HG03439 (cell line): Measurements from ENCODE around the gene CD72.

Source experiments
- ATAC-seq: cut with Tn5 transposase; IDR thresholded peaks from one replicate; pipeline ENCODE4 v1.9.1; 2021; ENCODE audit warnings: mild to moderate bottlenecking, moderate library complexity; ENCODE audit not compliant: unreplicated experiment

Gene CD72, protein sequence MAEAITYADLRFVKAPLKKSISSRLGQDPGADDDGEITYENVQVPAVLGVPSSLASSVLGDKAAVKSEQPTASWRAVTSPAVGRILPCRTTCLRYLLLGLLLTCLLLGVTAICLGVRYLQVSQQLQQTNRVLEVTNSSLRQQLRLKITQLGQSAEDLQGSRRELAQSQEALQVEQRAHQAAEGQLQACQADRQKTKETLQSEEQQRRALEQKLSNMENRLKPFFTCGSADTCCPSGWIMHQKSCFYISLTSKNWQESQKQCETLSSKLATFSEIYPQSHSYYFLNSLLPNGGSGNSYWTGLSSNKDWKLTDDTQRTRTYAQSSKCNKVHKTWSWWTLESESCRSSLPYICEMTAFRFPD

GRCh38 chr9:35618325-35618727, at the start of gene CD72:
Gene CD72 (minus strand): TSS chr9:35618413. CDS start chr9:35618303, 110 bp downstream.
- ATAC-seq = no peak

- ATAC-seq = no peak
Measured at GRCh38 chr9:35667939-35668338, 49.7 kb upstream of the CD72 start.

DNA sequence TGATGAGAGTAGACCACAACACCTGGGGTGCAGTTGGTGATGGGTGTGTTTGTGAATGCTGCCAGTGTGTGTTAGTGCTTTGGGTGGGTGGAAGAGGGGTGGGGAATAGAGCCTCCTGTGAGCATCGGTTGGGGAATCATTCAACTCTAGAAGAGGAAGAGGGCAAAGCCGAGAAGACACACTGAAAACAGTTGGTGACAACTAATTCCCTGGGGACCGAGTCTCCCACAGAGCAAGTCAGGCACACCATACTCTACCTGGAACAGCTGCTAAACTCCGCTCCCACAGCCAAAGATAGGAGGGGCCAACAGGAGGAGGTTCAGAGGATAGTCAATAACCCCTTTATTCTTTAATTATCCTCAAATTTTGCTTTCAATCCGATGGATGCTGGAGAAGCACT, 48.3 kb upstream of the CD72 start:
- no peak for ATAC-seq

- ATAC-seq = no peak
Measured at GRCh38 chr9:35666045-35666444, 47.8 kb upstream of the CD72 start.

DNA sequence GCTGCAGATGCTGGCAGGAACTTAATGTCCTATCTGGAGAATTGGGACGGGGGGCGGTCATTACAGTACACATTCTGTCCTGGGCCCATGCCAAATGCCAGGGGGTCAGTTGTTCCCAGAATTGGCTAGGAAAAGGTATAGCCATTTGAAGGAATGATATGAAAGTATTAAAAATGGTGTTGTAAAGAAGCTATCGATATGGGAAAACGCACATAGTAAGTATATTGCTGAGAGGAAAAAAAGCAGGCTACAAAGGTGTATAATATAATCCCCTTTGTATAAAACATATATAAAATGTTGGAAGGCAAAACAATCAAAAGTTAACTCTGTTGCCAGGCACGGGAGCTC, 47.2 kb upstream of the CD72 start:
- no peak for ATAC-seq

DNA sequence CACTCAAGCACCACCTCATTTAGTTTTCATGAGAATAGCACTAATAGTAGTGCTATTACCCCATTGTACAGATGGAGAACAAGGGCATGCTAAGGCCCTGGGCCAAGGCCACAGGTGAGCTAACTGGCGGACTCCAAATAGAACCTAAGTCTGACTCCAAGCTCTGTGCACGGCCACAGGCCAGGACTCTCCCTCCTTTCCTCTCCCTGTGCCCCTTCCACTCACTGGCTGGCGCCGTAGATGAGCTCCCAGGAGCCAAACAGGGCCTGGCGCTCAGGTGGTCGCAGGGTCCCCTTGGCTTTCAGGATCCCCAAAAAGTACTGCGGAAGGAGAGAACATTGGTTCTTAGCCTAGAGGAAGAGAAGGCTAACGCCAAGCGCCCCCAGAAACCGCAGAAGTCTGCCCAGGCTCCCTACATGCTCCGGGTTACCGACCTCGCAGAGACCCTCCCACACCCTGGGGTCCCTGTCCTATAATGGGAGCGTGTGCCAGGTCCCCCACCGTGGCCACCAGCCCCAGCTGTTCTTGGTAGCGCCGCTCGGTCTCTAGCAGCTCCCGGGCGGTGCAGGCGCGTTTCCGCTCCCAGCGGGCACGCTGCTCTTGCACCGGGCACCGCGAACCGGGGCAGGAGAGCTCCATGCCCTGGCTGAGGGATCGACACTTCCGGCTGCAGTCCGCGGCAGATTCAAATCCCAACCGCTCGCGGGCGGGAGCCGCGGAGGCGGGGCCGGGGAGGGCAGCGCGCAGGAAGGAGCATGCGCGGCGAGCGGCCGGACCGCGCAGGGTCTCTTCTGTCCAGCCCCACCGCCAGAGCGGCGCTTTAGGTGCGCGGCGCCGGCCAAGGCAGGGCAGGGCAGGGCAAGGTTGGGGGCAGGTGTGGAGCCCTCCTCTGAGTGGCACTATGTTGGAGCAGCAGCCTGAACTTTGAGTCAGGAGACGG, 46.6 kb upstream of the CD72 start, which contains the start of gene ARHGEF39:
TSS of gene ARHGEF39 (minus strand) at position 665 of the 940 bp plus-strand sequence. CDS start at position 639, 26 bp downstream.
- peak; percentile 76 for ATAC-seq

DNA sequence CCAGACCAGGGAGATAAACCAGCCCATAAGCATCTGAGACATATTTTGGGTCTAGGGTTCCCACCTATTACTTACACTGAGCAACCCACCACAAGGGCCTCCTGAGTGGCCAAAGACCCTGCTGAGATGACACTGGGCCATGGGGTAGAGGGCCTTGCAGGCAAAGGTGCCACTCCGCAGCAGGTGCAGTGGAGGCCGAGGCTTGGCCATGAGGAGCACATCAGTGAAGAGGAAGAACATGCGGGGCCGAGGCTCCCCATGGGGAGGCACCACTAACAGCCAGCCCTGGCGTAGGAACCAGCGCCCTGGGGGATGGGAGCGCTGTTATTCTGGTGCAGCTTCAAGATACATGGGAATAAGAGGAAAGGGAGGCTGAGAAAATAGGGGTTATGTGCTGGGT, 44.2 kb upstream of the CD72 start:
- ATAC-seq = no peak

DNA sequence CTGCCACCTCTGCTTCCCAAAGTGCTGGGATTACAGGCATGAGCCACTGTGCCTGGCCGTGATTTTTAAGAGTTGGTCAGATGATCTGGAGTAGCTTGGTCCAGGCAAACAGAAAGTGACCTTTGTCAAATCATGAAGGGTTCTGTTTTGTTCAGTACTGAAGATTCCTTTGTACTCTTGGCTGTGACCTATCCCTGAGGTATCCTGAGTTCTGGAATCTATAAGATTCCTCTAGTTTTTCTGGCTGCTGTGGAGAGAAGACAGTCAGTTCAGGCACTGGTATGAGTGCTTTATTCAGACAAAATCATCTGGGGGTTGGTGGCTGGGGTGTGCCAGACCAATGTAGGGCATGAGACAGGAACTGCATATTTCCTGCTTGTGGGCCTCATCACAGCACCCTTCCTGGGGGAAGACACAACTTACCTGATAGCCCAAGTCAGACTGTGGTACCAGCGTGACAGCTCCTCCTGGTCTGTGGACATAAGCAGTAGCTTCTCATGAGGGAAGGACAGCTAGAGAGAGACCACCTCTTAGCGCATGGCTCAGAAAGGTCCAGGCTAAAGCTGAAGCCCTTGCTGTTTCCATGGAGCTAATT, 43.6 kb upstream of the CD72 start:
- ATAC-seq = no peak

DNA sequence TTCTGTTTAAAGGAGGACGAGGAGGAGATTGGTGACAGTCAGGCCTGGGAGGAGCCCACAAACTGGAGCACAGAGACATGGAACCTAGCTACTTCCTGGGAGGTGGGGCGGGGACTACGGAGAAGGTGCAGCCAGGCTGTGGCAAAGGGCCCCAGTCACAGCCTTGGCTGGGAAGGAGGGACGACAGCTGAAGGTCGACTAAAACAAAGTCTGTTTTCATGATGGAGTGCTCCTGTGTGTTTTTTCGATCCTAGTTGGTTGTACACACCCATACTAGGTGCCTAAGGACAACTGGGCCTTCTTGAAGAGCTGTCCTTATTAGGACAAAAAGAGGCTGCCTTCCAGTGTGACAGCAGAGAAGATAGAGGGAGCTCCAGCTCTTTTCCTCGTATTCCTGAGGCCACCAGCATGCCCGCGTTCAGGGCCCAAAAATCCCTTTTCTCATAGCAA, 42.8 kb upstream of the CD72 start:
- no peak for ATAC-seq

DNA sequence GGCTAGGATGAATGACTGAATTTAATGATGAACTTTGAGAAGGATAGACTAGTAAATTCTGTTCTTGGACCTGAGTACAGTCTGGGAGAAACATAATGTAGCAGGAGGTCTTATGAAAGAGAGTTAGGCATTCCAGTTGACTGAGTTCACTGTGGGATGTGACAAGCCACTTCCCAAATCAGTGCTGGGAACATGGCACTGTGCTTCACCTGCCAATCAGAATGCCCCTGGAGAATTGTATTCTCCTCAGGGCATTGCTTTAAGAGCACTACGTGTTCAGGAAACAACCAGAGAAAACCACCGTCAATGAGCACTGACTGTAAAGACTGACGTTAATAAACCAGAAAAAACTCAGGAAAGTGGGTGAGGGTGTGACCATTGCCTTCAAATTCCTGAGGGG, 41.1 kb upstream of the CD72 start:
- no peak for ATAC-seq

GRCh38 chr9:35658968-35659220, 40.7 kb upstream of the CD72 start:
- no peak for ATAC-seq

DNA sequence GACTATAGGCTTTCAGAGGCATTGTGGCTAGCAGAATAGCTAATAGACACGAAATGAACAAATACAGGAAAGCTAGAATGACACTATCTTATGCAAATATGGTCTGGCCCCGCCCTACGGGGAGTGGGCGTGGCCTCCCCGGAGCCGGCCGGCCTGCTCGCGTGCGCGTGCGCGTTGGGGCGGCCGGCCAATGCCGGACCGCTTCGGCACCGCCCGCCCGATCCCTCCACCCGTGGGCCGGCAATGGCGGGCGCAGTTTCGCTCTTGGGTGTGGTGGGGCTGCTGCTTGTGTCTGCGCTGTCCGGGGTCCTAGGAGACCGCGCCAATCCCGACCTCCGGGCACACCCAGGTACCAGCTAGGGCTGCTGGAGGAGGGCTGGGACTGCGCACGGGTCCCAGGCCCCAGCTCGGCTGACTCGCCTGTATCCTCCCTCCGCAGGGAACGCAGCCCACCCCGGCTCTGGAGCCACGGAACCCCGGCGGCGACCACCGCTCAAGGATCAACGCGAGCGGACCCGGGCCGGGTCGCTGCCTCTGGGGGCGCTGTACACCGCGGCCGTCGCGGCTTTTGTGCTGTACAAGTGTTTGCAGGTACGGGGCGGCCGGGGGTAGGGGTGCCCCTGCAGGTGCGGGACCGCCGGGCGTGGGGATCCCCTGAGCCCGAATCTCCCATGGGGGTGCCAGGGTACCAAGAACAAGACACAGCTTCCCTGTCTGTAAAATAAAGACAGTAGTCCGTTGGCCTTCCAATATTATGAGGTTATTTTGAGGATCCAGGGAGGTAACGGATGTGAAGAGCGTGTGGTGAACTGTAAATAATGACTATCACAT, 40.1 kb upstream of the CD72 start, which contains the start of gene CCDC107:
TSS of gene CCDC107 (plus strand) at position 156 of the 831 bp plus-strand sequence. CDS start at position 244, 88 bp downstream.
- ATAC-seq = peak; percentile 64

DNA sequence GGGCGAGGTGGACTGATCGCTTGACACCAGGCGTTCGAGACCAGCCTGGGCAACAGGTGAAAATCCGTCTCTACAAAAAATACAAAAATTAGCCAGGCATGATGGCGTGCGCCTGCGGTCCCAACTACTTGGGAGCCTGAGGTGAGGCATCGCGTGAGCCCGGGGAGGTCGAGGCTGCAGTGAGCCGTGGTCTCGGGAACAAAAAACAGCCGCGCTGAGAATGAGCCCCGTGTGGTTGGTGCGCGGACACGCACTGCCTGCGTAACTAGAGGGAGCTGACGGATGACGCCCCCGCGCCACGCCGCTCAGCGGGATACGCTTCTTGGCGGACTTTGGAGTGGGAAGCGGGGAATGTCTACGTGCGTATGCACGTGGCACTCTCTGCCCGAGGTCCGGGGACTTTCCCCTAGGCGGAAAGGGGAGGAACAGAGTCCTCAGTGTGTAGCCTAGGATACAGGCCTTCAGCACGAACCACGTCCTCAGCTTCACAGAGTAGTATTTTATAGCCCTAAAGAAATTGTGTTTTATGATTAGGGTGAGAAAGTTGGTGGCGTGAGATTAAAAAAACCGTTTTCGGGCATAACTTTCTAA, 39.4 kb upstream of the CD72 start, which contains the start of gene RMRP:
TSS of gene RMRP (minus strand) at position 474 of the 591 bp plus-strand sequence.
- peak; percentile 90 for ATAC-seq

GRCh38 chr9:35656831-35657545, 38.8 kb upstream of the CD72 start:
- ATAC-seq = no peak

GRCh38 chr9:35656348-35656747, 38.1 kb upstream of the CD72 start:
- ATAC-seq = no peak

- ATAC-seq = no peak
Measured at GRCh38 chr9:35653611-35654010, 35.4 kb upstream of the CD72 start.

DNA sequence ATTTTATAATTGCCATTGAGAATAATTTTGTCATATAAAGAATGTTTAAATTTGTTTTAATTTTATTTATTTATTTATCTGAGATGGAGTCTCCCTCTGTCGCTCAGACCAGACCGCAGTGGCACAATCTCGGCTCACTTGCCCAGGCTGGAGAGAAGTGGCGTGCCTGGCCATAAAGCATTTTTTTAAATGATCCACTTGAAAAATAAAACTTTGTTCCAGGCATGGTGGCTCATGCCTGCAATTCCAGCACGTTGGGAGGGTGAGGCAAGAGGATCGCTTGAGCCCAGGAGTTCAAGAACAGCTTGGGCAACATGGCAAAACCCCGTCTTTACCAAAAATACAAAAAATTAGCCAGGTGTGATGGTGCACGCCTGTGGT, 34.6 kb upstream of the CD72 start:
- no peak for ATAC-seq

GRCh38 chr9:35651956-35652828, 34.0 kb upstream of the CD72 start:
- ATAC-seq = no peak
